H9 (cell line): ENCODE measurements around the gene EGFR. TPM values are rescaled to one million over a fixed set of nuclear protein-coding genes. Genes with fewer than 3 reads are reported as not detected.

Source experiments
- DNase-seq: peaks from one replicate; pipeline ENCODE4 v3.0.0-alpha.2; 2017
- H2AFZ ChIP-seq: one replicate; pipeline ENCODE4 v1.6.1; 2013; ENCODE audit warnings: mild to moderate bottlenecking, low read length, control low read depth, moderate library complexity
- H2AK5ac ChIP-seq: 2 replicates; pipeline ENCODE4 v1.6.1; 2013; ENCODE audit warnings: low read length, control low read depth, mixed read lengths; ENCODE audit not compliant: insufficient read length
- H2BK120ac ChIP-seq: one replicate; pipeline ENCODE4 v1.6.1; 2013; ENCODE audit warnings: low read depth, mild to moderate bottlenecking, low read length, control low read depth, inconsistent platforms; ENCODE audit not compliant: poor library complexity, severe bottlenecking
- H2BK12ac ChIP-seq: 2 replicates; pipeline ENCODE4 v1.6.1; 2013; ENCODE audit warnings: low read length, control low read depth, mixed read lengths, low read depth; ENCODE audit not compliant: insufficient read length
- H2BK15ac ChIP-seq: 2 replicates; pipeline ENCODE4 v1.6.1; 2013; ENCODE audit warnings: low read depth, low read length, control low read depth
- H2BK20ac ChIP-seq: one replicate; pipeline ENCODE4 v1.6.1; 2013; ENCODE audit warnings: low read depth, mild to moderate bottlenecking, low read length, control low read depth, inconsistent platforms; ENCODE audit not compliant: poor library complexity, severe bottlenecking
- H2BK5ac ChIP-seq: 2 replicates; pipeline ENCODE4 v1.6.1; 2013; ENCODE audit warnings: low read length, control low read depth, mixed read lengths; ENCODE audit not compliant: insufficient read length
- H3K14ac ChIP-seq: 2 replicates; pipeline ENCODE4 v1.6.1; 2013; ENCODE audit warnings: low read length, control low read depth; ENCODE audit not compliant: insufficient read depth
- H3K18ac ChIP-seq: 2 replicates; pipeline ENCODE4 v1.6.1; 2013; ENCODE audit warnings: low read depth, mild to moderate bottlenecking, mixed read lengths, low read length, control low read depth; ENCODE audit not compliant: insufficient read length
- H3K23ac ChIP-seq: 2 replicates; pipeline ENCODE4 v1.6.1; 2013; ENCODE audit warnings: low read length, control low read depth, mixed read lengths, low read depth; ENCODE audit not compliant: insufficient read length
- H3K23me2 ChIP-seq: 2 replicates; pipeline ENCODE4 v1.6.1; 2013; ENCODE audit warnings: low read depth, mild to moderate bottlenecking, mixed read lengths, low read length, control low read depth; ENCODE audit not compliant: insufficient read length, poor library complexity, severe bottlenecking
- H3K27ac ChIP-seq: 2 replicates; pipeline ENCODE4 v1.5.1; 2013; ENCODE audit warnings: low read length, control low read depth, mixed read lengths, low read depth; ENCODE audit not compliant: insufficient read length
- H3K27me3 ChIP-seq: 2 replicates; pipeline ENCODE4 v1.6.1; 2013; ENCODE audit warnings: low read length, control low read depth, inconsistent platforms; ENCODE audit not compliant: insufficient read depth
- H3K4ac ChIP-seq: 2 replicates; pipeline ENCODE4 v1.6.1; 2013; ENCODE audit warnings: low read depth, mild to moderate bottlenecking, control low read depth, inconsistent platforms, low read length, moderate library complexity
- H3K4me1 ChIP-seq: 2 replicates; pipeline ENCODE4 v1.6.1; 2013; ENCODE audit warnings: low read length, control low read depth, inconsistent platforms; ENCODE audit not compliant: insufficient read depth
- H3K4me2 ChIP-seq: 2 replicates; pipeline ENCODE4 v1.6.1; 2013; ENCODE audit warnings: low read length, control low read depth, mixed read lengths; ENCODE audit not compliant: insufficient read length, insufficient read depth
- H3K56ac ChIP-seq: 2 replicates; pipeline ENCODE4 v1.6.1; 2013; ENCODE audit warnings: low read depth, mild to moderate bottlenecking, mixed read lengths, low read length, control low read depth; ENCODE audit not compliant: insufficient read length
- H3K79me1 ChIP-seq: 2 replicates; pipeline ENCODE4 v1.6.1; 2013; ENCODE audit warnings: low read depth, mild to moderate bottlenecking, moderate library complexity, low read length, control low read depth, inconsistent platforms; ENCODE audit not compliant: insufficient read depth, poor library complexity, severe bottlenecking
- H3K79me2 ChIP-seq: 2 replicates; pipeline ENCODE4 v1.6.1; 2013; ENCODE audit warnings: low read length, control low read depth, inconsistent platforms; ENCODE audit not compliant: insufficient read depth
- H3K9ac ChIP-seq: 2 replicates; pipeline ENCODE4 v1.6.1; 2013; ENCODE audit warnings: low read length, control low read depth, mixed read lengths; ENCODE audit not compliant: insufficient read length; ENCODE audit errors: extremely low read depth
- H3K9me3 ChIP-seq: one replicate; pipeline ENCODE4 v1.6.1; 2013; ENCODE audit warnings: low read depth, low read length, inconsistent platforms; ENCODE audit not compliant: control insufficient read depth
- H3T11ph ChIP-seq: one replicate; pipeline ENCODE4 v1.6.1; 2013; ENCODE audit warnings: mild to moderate bottlenecking, low read length, control low read depth, inconsistent platforms
- H4K20me1 ChIP-seq: one replicate; pipeline ENCODE4 v1.6.1; 2013; ENCODE audit not compliant: control insufficient read depth, insufficient read length, insufficient read depth
- H4K5ac ChIP-seq: 2 replicates; pipeline ENCODE4 v1.6.1; 2013; ENCODE audit warnings: low read depth, mild to moderate bottlenecking, mixed read lengths, low read length, control low read depth; ENCODE audit not compliant: insufficient read length
- H4K8ac ChIP-seq: replicated peaks from 2 replicates; pipeline ENCODE4 v1.6.1; 2013; ENCODE audit warnings: low read length, control low read depth, mixed read lengths, low read depth; ENCODE audit not compliant: insufficient read length
- H4K91ac ChIP-seq: 2 replicates; pipeline ENCODE4 v1.6.1; 2013; ENCODE audit warnings: low read depth, mild to moderate bottlenecking, moderate library complexity, mixed read lengths, low read length, control low read depth; ENCODE audit not compliant: insufficient read length
- H3K27ac Mint-ChIP-seq, 3 experiments: 2 replicates in 2 of 3; 3 replicates in 1 of 3; pipeline ENCODE4 v1.8.0; 2020 to 2021; ENCODE audit warnings: mixed read lengths in 3 of 3, mild to moderate bottlenecking in 1 of 3, moderate library complexity in 1 of 3
- H3K27me3 Mint-ChIP-seq: 2 replicates; pipeline ENCODE4 v1.8.0; 2021; ENCODE audit warnings: low read depth, mild to moderate bottlenecking, moderate library complexity, mixed read lengths
- H3K36me3 Mint-ChIP-seq, 3 experiments: 2 replicates in 2 of 3; 3 replicates in 1 of 3; pipeline ENCODE4 v1.8.0; 2020 to 2021; ENCODE audit warnings: low read depth in 3 of 3, mixed read lengths in 3 of 3; ENCODE audit not compliant: insufficient read depth in 1 of 3
- H3K4me1 Mint-ChIP-seq, 2 experiments: 2 replicates each; pipeline ENCODE4 v1.8.0; 2020; ENCODE audit warnings: mixed read lengths in 2 of 2
- H3K4me3 Mint-ChIP-seq, 2 experiments: 2 replicates in 1 of 2; 3 replicates in 1 of 2; pipeline ENCODE4 v1.8.0; 2020 to 2021; ENCODE audit warnings: mild to moderate bottlenecking in 2 of 2, mixed read lengths in 2 of 2, moderate library complexity in 1 of 2
- H3K9me3 Mint-ChIP-seq, 2 experiments: 2 replicates in 1 of 2; 3 replicates in 1 of 2; pipeline ENCODE4 v1.8.0; 2020; ENCODE audit warnings: mild to moderate bottlenecking in 2 of 2, mixed read lengths in 2 of 2, moderate library complexity in 1 of 2
- whole genome bisulfite sequencing: extraction: QIAGEN DNeasy Blood & Tissue Kit; methylation state at CpG from one replicate; pipeline ENCODE4 v1.1.7; 2013; ENCODE audit warnings: missing lambda C conversion rate, low lambda C conversion rate, mixed read lengths; ENCODE audit not compliant: insufficient read length; ENCODE audit errors: extremely low coverage; 5-methylcytosine and 5-hydroxymethylcytosine counted together
- total RNA-seq: library from RNA; stranded (reverse); gene quantifications from 2 replicates; pipeline ENCODE4 v1.2.1, GENCODE V29; 2021
- TF ChIP-seq, protein P1 (sequence below): fragments of 200-600 bp; sonication (generic); conservative IDR thresholded peaks from 3 replicates; pipeline ENCODE4 v1.8.0; 2021; ENCODE audit warnings: antibody characterized with exemption, mild to moderate bottlenecking

EGFR gene
- total RNA-seq, 1 experiment from 2014 or later: 3.3 TPM

DNA sequence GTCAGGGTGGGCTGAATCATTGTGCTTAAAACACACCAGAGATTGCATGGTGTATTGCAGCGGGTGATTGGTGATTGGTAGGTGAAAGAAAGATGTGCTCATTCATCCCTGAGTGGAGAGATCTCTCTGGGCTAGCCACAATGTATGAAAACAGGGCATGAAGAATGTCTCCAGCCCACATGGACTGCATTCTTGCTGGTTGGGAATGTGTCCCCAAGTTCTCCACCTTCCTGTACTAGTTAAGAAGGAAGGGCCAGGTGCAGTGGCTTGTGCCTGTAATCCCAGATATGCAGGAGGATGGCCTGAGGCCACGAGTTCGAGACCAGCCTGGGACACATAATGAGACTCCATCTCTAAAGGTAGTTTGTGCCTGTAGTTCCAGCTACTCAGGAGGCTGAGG, 232.5 kb downstream of the EGFR start:
- peaks cover 50% of the 10 kb centered on the region for H3K27me3 Mint-ChIP-seq

More for the DNA sequence above, 232.5 kb downstream of the EGFR start:
- Histone ChIP-seq H4K20me1 (peaks cover 2% of the 10 kb centered on the region), H3K4me2 (no peak overlapping the region), H3K23me2 (peaks cover 17% of the 10 kb centered on the region), H4K91ac (no peak overlapping the region), H3K14ac (no peak overlapping the region), H2BK5ac (no peak overlapping the region), H2AK5ac (no peak overlapping the region), H3K18ac (no peak overlapping the region), H2BK15ac (no peak overlapping the region), H3K79me2 (no peaks in the 10 kb centered on the region), H2AFZ (no peak overlapping the region), H3K9me3 (no peaks in the 10 kb centered on the region), H3T11ph (no peak overlapping the region), H3K9ac (no peak overlapping the region), H4K8ac (no peak overlapping the region), H3K56ac (no peak overlapping the region), H4K5ac (no peak overlapping the region), H3K4me1 (no peaks in the 10 kb centered on the region), H3K4ac (no peak overlapping the region), H3K23ac (no peak overlapping the region), H3K27me3 (peaks cover 21% of the 10 kb centered on the region; the same call in 1 of the 2 replicates), H3K27ac (no peak overlapping the region), H2BK12ac (no peak overlapping the region), H2BK120ac (no peak overlapping the region), H3K79me1 (no peaks in the 10 kb centered on the region), H2BK20ac (no peak overlapping the region)
- DNase-seq: no peak
- Mint-ChIP-seq H3K4me3 (no peak overlapping the region), H3K4me1 (peaks cover 7 to 12% of the 10 kb centered on the region in 2 experiments), H3K9me3 (peaks cover 4% of the 10 kb centered on the region in 2 experiments; a peak in 3 of 5 replicates), H3K27ac (no peak overlapping the region), H3K36me3 (no peaks in the 10 kb centered on the region; a peak in 1 of 7 replicates)
- TF ChIP-seq, protein P1, sequence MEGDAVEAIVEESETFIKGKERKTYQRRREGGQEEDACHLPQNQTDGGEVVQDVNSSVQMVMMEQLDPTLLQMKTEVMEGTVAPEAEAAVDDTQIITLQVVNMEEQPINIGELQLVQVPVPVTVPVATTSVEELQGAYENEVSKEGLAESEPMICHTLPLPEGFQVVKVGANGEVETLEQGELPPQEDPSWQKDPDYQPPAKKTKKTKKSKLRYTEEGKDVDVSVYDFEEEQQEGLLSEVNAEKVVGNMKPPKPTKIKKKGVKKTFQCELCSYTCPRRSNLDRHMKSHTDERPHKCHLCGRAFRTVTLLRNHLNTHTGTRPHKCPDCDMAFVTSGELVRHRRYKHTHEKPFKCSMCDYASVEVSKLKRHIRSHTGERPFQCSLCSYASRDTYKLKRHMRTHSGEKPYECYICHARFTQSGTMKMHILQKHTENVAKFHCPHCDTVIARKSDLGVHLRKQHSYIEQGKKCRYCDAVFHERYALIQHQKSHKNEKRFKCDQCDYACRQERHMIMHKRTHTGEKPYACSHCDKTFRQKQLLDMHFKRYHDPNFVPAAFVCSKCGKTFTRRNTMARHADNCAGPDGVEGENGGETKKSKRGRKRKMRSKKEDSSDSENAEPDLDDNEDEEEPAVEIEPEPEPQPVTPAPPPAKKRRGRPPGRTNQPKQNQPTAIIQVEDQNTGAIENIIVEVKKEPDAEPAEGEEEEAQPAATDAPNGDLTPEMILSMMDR: no peak
- no CpG with 5 or more reads among the region's 3 CpGs for WGBS
